BE2C (cell line): ENCODE measurements around the gene RAB38.

Source experiments
- DNase-seq: peaks from one replicate; pipeline ENCODE4 v3.0.0-alpha.2; 2020
- H3K27me3 ChIP-seq: fragments of 250-450 bp; sonication (Bioruptor Pico); 2 replicates; pipeline ENCODE4 v1.5.1; 2020; ENCODE audit warnings: mild to moderate bottlenecking
- H3K36me3 ChIP-seq: fragments of 250-450 bp; sonication (Bioruptor Pico); 2 replicates; pipeline ENCODE4 v1.5.1; 2020; ENCODE audit warnings: mild to moderate bottlenecking
- H3K4me1 ChIP-seq: fragments of 250-450 bp; sonication (Bioruptor Pico); 2 replicates; pipeline ENCODE4 v1.5.1; 2020
- H3K4me3 ChIP-seq: 2 replicates; pipeline ENCODE4 v1.5.1; 2011; ENCODE audit warnings: low read depth, low read length
- H3K9me3 ChIP-seq: fragments of 250-450 bp; sonication (Bioruptor Pico); 2 replicates; pipeline ENCODE4 v1.5.1; 2020
- CTCF ChIP-seq: IDR thresholded peaks from 2 replicates; pipeline ENCODE4 v1.5.1; 2012; ENCODE audit warnings: mild to moderate bottlenecking, low read depth, low read length

RAB38 gene

GRCh38 chr11:88068848-88069554 is 106.2 kb downstream of the RAB38 start:
- TF ChIP-seq CTCF, result no peak
- no peak for DNase-seq
- Histone ChIP-seq H3K9me3 (no peaks in the 10 kb centered on the region), H3K4me1 (no peaks in the 10 kb centered on the region), H3K4me3 (no peak overlapping the region), H3K27me3 (no peaks in the 10 kb centered on the region), H3K36me3 (no peaks in the 10 kb centered on the region)

DNA sequence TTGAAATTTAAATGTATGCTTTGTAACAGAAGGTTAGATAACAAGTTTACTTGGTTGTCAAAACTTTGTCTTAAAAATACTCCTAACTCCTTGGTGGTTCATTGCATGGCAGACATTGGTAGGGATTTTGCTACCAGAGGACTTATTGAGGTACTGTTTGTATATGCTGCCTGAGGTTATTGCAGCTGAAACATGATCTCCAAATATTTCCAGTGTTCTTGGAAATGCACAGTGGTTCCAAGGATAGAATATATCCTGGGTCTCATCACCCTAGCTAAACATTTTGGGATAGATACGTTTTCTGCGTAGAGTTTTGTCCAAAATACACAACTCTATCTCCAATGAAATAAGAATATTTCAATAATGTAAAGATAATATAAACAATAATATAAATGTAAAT is 109.2 kb downstream of the RAB38 start:
- no peak for TF ChIP-seq CTCF
- no peaks in the 10 kb centered on the region for H3K4me1 ChIP-seq
- DNase-seq, result no peak
- H3K9me3 ChIP-seq, result no peaks in the 10 kb centered on the region
- H3K4me3 ChIP-seq, result no peak overlapping the region
- H3K27me3 ChIP-seq, result no peaks in the 10 kb centered on the region; the same call in 1 of the 2 replicates
- no peaks in the 10 kb centered on the region for H3K36me3 ChIP-seq

GRCh38 chr11:88064097-88064705 is 111.0 kb downstream of the RAB38 start:
- Histone ChIP-seq H3K36me3 (no peaks in the 10 kb centered on the region), H3K27me3 (no peaks in the 10 kb centered on the region; the same call in 1 of the 2 replicates), H3K4me3 (no peak overlapping the region), H3K4me1 (no peaks in the 10 kb centered on the region), H3K9me3 (no peaks in the 10 kb centered on the region)
- DNase-seq, result no peak
- TF ChIP-seq CTCF, result no peak
